HK-2 (cell line): ENCODE measurements around the gene TACO1.

Experiments
- DNase-seq: peaks from one replicate; pipeline ENCODE4 v3.0.0-alpha.2; 2018; ENCODE audit not compliant: unreplicated experiment

The TACO1 gene

DNA sequence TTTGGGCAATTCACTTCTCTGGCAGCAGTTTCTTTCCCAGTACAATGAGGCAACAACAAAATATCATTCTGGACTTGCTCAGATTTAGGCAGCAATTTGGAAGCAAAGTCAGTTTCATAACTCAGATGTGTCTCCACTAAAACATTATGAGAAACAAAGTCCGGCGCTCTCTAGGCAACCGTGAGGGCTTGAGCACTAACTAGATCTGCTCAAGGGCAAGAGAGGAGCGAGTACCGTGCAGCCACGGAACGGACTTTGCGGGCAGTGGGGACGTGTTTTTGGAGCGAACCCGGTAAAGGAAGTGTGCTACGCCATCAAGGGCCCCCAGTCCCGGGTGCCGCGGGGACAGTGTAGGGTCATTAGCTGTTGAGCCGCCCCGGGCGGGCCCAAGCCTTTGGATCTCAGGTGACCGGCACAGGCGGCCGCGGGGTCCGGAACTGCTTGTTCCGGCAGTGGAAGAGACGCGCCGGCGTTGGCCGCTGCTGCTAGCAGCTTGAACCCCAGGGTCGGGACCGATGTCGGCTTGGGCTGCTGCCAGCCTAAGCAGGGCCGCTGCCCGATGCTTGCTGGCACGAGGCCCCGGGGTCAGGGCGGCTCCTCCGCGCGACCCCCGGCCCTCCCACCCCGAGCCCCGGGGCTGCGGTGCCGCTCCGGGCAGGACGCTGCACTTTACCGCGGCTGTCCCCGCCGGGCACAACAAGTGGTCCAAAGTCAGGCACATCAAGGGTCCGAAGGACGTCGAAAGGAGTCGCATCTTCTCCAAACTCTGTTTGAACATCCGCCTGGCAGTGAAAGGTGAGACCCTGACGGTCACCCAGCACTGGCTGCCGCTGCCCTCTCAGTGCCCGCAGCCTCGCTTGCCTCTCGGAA is at the start of gene TACO1:
Gene TACO1, plus strand, starts transcription at position 327 of the 870 bp plus-strand sequence. Its CDS starts 189 bp downstream, at position 516.
- DNase-seq = peak; percentile 86

DNA sequence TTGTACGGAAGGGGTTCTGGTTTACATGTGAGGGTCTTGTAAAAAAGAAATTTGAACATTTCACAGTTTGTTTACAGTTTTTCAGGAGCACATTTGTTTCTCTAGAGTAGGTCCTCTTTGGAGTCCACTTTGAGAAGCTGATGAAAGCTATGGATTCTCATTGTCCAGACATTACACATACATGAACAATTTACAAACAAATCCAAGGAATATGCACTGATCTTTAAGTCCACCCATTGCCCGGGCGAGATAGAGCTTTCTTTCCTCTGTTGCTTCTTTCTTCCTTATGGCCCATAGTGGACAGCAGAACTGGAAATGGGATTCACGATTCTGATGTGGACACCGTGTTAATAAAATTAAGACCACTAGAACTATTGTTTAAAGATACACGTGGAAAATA is 48.5 kb upstream of the TACO1 start:
- DNase-seq = no peak

DNA sequence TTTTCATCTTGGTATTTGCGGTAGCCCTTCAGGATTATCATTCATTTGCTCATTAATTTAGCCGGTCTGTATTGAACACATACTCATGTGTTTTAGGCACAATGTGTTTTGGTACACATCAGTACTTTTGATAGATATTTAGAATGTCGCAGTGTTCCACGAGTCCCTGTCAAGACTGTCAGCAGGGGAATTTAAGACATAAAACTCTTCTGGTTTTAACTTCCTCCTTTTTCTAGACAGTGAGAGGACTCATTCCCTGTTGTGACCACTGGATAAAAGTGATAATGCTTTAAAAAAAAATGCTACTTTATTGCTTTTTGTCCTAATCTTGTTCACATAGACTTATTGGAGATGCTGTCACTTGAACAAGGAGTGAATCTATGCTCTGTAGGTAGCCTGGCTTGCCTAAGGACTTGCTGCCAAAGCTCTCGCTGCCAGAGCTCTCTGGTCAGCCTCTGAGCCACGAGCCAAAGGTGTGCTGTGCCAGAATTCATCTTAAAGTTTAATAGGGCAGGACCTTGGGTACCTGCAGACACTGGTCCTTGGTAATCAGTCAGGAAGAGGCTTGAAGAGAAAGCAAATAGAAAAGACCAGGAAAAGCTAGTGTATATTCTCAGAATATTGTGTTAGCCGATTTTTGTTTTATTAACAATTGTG is 45.1 kb upstream of the TACO1 start:
- DNase-seq = no peak

DNA sequence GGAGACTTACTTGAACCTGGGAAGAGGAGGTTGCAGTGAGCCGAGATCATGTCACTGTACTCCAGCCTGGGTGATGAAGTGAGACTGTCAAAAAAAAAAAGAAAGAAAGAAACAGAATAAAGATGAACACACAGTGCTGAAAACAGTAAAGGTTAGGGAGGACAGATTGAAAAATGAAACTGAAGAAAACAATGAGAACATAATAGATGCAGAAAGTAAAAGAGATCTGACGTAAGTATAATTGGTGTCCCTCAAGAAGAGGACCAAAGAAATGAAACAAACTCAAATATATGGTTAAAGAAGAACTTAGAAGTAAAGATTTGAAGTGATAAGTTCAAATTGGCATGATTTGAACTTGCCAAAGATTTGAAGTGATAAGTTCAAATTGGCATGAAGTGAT is 43.3 kb upstream of the TACO1 start:
- no peak for DNase-seq

DNA sequence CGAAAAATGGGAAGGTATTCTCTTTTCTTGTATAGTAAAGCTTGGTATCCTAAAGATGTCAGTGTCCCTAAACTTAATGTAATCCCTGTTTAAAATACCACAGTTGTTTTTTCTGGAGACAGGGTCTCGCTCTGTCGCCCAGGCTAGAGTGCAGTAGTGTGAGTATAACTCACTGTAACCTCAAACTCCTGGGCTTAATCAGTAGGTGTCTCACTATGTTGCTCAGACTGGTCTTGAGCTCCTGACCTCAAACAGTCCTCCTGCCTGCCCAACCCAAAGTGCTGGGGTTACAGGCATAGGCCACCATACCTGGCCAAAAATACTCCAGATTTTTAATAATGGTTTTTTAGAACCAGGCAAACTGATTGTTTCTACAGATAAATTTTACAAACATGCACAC is 42.3 kb upstream of the TACO1 start:
- no peak for DNase-seq

- no peak for DNase-seq
These were observed 38.9 kb upstream of the TACO1 start for GRCh38 chr17:63561819-63562218.

DNA sequence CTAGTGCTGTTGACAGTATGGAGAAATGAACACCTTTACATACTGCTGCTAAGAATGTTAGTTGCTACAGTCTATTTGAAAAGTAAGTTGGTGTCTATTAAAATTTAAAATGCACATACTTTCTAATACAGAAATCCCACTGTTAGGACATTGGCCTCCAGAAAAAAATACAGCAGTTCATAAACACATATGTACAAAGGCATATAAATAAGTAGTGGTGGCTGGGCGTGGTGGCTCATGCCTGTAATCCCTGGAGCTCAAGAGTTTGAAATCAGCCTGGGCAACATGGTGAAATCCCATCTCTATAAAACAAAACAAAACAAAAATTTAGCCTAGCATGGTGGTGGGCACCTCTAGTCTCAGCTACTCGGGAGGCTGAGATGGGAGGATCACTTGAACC is 37.4 kb upstream of the TACO1 start:
- DNase-seq = no peak

GRCh38 chr17:63564562-63564961 is 36.1 kb upstream of the TACO1 start:
- DNase-seq = no peak

GRCh38 chr17:63567229-63567628 is 33.5 kb upstream of the TACO1 start:
- DNase-seq = no peak

DNA sequence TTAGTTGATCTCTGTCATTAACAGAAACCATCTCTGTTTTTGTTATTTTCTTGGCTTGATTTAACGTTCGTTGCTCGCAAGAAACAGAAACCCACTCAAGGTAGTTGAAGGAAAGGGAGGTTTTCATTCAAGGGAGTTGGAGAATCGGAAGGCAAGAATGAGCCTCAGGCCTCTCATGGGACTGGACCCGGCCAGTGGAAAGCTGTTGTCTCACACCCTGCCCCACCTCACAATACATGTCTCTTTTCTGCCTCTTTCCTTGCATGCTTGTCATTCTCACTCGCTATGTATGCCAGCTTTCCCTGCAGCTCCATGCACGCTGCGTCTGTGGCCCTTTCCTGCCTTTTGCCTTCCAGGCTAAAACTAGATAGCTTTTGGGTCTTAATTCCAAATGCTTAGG is 32.1 kb upstream of the TACO1 start:
- no peak for DNase-seq

DNA sequence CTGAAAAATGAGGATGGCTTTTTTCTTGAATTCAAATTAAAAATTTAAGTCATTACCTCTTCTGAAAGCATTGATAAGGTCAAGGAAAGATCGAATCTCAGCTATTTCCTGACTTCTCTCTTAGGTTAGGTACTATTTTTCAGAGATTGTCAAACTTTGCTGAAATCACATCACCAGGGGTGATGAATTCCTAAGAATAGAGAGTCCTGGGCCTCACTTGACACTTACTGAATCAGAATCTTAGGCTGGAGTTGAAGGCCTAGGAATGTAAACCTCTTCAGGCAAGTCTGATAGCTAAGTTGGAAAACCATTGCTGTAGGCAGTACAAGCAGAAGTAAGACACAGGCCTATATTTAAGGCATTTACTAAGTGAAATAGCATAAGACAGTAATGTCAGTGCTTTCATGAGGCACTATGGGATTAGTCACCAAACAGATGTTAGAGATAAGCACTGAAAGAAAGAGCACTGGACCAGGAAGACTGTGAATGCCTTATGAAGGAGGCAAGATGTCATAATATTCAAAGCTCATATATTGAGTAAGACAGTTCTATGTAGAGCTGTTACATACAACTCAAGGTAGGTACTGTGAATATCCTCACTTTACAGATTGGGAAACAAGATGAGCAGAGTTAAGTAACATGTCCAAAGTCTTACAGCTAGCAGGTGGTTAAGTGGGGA is 28.9 kb upstream of the TACO1 start:
- no peak for DNase-seq

DNA sequence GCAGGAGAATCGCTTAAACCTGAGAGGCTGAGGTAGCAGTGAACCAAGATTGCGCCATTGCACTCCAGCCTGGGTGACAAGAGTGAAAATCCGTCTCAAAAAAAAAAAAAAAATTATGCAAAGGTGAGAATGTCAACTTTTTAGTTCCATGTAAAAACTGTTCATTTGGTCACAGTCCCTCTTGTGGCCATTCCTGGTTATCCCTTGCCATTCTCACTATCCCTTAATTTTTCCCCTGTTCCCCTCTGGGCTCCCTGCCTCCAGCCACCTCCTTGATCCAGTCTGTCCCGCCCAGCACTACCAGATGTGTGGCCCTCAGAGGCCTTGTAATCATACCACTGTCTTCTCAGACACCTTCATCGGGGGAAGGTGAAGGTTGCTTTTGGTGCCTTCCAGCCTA is 27.1 kb upstream of the TACO1 start:
- no peak for DNase-seq

- DNase-seq = no peak
These were observed 22.5 kb upstream of the TACO1 start for GRCh38 chr17:63578027-63578768.

- DNase-seq = no peak
These were observed 22.0 kb upstream of the TACO1 start for GRCh38 chr17:63578769-63579111.

DNA sequence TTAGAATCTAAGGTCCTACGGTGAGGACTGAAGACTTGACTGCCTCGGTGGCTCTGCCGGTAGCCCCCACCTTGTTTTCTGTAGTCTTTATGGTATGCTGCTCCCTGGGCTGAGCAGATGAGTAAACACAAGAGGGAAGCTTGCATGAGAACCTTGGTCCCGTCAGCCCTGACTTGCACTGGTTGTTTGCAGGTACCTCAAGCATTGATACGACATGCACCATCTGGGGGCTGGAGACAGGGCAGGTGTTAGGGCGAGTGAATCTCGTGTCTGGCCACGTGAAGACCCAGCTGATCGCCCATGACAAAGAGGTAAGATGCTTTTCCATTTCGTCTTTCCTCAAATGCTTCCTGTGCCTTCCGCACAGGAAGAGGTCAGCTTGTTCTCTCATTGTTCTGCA is 21.1 kb upstream of the TACO1 start:
- no peak for DNase-seq

DNA sequence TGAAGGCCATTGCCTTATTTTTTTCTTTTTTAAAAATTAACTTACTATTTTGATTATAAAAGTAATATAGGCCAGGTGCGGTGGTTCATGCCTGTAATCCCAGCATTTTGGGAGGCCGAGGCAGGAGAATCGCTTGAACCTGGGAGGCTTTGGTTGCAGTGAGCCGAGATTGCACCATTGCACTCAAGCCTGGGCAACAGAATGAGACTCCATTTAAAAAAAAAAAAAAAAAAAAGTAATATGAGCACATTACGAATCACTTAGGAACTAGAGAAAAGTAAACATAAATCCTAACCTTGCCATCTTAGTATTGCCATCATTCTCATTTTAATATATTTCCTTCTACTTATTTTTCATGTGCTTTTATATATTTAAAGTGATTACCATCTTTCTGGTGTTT is 12.9 kb upstream of the TACO1 start:
- DNase-seq = no peak

DNA sequence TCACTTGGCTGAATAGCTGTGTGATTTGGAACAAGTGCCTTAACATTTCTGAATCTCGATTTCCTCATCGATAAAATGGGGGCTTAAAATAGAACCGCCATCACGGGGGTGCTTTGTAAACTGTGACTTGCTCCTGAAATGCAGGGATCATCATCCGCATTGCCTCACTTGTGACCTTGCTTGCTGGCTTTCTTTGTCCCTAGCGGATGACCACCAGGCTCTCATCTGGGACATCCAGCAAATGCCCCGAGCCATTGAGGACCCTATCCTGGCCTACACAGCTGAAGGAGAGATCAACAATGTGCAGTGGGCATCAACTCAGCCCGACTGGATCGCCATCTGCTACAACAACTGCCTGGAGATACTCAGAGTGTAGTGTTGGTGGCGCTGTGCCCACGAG is 11.9 kb upstream of the TACO1 start:
- DNase-seq = no peak

- no peak for DNase-seq
These were observed 11.0 kb upstream of the TACO1 start for GRCh38 chr17:63589646-63590045.

DNA sequence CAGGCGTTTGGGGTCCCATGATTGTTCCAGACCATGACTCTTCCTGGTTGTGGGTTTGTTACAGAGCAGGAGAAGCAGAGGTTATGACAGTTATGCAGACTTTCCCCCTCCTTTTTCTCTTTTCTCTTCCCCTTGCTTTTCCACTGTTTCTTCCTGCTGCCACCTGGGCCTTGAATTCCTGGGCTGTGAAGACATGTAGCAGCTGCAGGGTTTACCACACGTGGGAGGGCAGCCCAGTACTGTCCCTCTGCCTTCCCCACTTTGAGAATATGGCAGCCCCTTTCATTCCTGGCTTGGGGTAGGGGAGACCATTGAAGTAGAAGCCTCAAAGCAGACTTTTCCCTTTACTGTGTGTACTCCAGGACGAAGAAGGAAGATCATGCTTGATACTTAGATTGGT is 7.9 kb upstream of the TACO1 start:
- DNase-seq = no peak

DNA sequence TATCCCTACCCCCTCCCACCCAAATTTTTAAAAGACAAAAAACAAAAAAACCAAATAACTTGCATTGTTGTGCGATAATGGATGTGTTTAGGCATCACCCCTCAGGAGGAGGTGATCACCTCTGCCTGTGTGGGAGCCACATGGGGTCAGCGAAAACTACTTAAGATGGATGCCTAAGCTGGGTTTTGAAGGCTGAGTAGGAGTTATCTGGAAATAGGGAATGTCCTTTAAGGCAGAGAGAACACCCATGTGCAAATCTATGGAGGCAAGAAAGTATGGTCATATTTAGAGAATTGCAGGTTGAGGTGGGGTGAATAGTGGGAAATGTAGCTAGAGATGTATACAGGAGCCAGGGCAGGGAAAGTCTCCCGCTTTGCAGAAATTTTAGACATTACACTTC is 5.6 kb upstream of the TACO1 start:
- no peak for DNase-seq

DNA sequence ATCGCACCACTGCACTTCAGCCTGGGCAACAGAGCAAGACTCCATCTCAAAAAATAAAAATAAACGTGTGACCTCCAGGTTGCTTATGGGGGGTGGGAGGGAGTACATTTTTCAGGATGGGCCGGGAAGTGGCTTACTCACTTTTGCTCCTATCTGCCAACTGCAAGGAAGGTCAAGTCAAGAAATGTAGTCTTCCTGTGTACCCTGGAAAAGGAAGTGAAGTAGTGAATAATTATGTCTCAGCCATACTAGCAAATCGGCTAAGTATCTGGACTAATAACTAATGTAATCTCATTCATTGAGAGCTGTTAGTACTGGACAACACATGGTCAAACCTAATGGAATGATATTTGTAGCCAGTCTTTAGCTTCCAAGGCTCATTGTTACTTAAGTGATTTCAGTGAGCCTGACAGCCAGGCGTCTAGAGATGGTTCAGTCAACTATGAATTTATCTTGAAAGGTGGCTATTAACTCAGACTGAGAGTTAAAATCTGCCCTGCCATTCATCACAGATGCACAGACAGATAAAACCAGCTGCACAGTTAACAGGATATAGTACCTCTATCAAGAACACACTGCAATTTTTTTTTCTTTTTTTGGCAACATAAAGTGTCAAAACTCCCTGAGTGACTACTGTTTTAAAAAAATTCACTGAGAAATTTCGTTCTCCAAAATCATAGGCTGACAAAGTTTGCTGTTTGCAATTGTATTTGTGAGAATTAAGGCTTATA is 3.7 kb upstream of the TACO1 start:
- DNase-seq = no peak

- no peak for DNase-seq
These were observed 2.4 kb upstream of the TACO1 start for GRCh38 chr17:63598281-63598680.
